H1 (cell line): ENCODE data around the gene SUGT1. TPM values are rescaled to one million over a fixed set of nuclear protein-coding genes. Genes with fewer than 3 reads are reported as not detected.

Experiments used
- CHD7 ChIP-seq: fragments of 300-600 bp; sonication (generic); IDR thresholded peaks from 2 replicates; pipeline ENCODE4 v1.7.1; 2012; ENCODE audit warnings: low read length, moderate library complexity, mild to moderate bottlenecking, inconsistent platforms; ENCODE audit not compliant: insufficient replicate concordance
- polyA plus RNA-seq, 7 experiments: library from polyadenylated mRNA; depleted of rRNA in 3 of 7; stranded (reverse) in 5 of 7; unstranded in 2 of 7; fragments of >200 nt in 5 of 7; fragments of 200-250 nt in 2 of 7; gene quantifications; 1 replicate in 5 of 7; 2 replicates in 1 of 7; 4 replicates in 1 of 7; pipeline versions ENCODE4 v1.2.1 to v1.2.3, GENCODE V29; 2011 to 2013; ENCODE audit warnings: missing spikeins in 2 of 7, mixed read lengths in 2 of 7
- total RNA-seq: library from RNA; stranded (reverse); fragmentation: NEBNext Ultra II Directional; extraction: Animal tissue kit (Norgen Biotek cat#: 25700); gene quantifications from 2 replicates; pipeline ENCODE4 v1.2.1, GENCODE V29; 2021

SUGT1 gene
- total and polyA plus RNA-seq, 2 of the 8 experiments (the other 6 are each of a cell fraction or from before 2014, with no cell fraction given): 21.0 to 99.4 TPM

- peak; percentile 64 for TF ChIP-seq CHD7
Observed at GRCh38 chr13:52737451-52737850, 84.8 kb downstream of the SUGT1 start (continued).
